Medulla oblongata (tissue), 1 donor: ENCODE results near the gene AMN1.
A peak's percentile ranks its signal among the peaks of the same experiment; 100 is the strongest.
"Not testable (repeated sequence)": the region's sequence is repeated elsewhere in the genome, so short reads cannot be mapped to it uniquely, and the experiment has no call there.

Source experiments
- DNase-seq: peaks from one replicate; pipeline ENCODE4 v3.0.0-alpha.2; 2015; ENCODE audit errors: extremely low spot score

AMN1 gene

GRCh38 chr12:31728917-31729640, at the start of gene AMN1:
Gene AMN1, minus strand, starts transcription at chr12:31729021. Its CDS starts 13 bp downstream, at chr12:31729008.
- peak; percentile 99 for DNase-seq

GRCh38 chr12:31773867-31774266, 45.0 kb upstream of the AMN1 start:
- no peak for DNase-seq

GRCh38 chr12:31773223-31773750, 44.5 kb upstream of the AMN1 start:
- DNase-seq, result no peak

GRCh38 chr12:31772685-31773222, 43.9 kb upstream of the AMN1 start:
- DNase-seq, result no peak

GRCh38 chr12:31772186-31772585, 43.4 kb upstream of the AMN1 start:
- no peak for DNase-seq

- DNase-seq, result no peak
These were observed 39.2 kb upstream of the AMN1 start for GRCh38 chr12:31768046-31768445.

GRCh38 chr12:31765931-31766330, 37.1 kb upstream of the AMN1 start:
- no peak for DNase-seq

GRCh38 chr12:31759632-31760459, 31.0 kb upstream of the AMN1 start:
- no peak for DNase-seq

- not testable (repeated sequence) for DNase-seq
These were observed 29.5 kb upstream of the AMN1 start for GRCh38 chr12:31758297-31758696.

GRCh38 chr12:31756977-31757420, 28.2 kb upstream of the AMN1 start:
- DNase-seq, result no peak

GRCh38 chr12:31752450-31752849, 23.6 kb upstream of the AMN1 start:
- peak; percentile 25 for DNase-seq

- no peak for DNase-seq
These were observed 22.3 kb upstream of the AMN1 start for GRCh38 chr12:31751085-31751484.

GRCh38 chr12:31750747-31751039, 21.9 kb upstream of the AMN1 start:
- no peak for DNase-seq

- no peak for DNase-seq
These were observed 20.3 kb upstream of the AMN1 start for GRCh38 chr12:31749024-31749704.

- DNase-seq, result no peak
These were observed 16.4 kb upstream of the AMN1 start for GRCh38 chr12:31745242-31745641.

GRCh38 chr12:31744363-31744762, 15.5 kb upstream of the AMN1 start:
- DNase-seq, result not testable (repeated sequence)

- DNase-seq, result peak; percentile 33
These were observed 14.1 kb upstream of the AMN1 start for GRCh38 chr12:31742891-31743290.

GRCh38 chr12:31740628-31741027, 11.8 kb upstream of the AMN1 start:
- DNase-seq, result no peak

GRCh38 chr12:31737763-31738162, 8.9 kb upstream of the AMN1 start:
- DNase-seq, result no peak

- DNase-seq, result no peak
These were observed 8.5 kb upstream of the AMN1 start for GRCh38 chr12:31737345-31737744.

- DNase-seq, result no peak
These were observed 7.7 kb upstream of the AMN1 start for GRCh38 chr12:31736472-31736871.
